Measurements from ENCODE around the gene PGRMC1. TPM values are rescaled to one million over a fixed set of nuclear protein-coding genes. Genes with fewer than 3 reads are reported as not detected.

The PGRMC1 gene
- total and polyA plus RNA-seq, 9 of the 15 experiments (the other 6 are each of a cell fraction or from before 2014, with no cell fraction given): 27.4 to 115 (median 90.3) TPM

DNA sequence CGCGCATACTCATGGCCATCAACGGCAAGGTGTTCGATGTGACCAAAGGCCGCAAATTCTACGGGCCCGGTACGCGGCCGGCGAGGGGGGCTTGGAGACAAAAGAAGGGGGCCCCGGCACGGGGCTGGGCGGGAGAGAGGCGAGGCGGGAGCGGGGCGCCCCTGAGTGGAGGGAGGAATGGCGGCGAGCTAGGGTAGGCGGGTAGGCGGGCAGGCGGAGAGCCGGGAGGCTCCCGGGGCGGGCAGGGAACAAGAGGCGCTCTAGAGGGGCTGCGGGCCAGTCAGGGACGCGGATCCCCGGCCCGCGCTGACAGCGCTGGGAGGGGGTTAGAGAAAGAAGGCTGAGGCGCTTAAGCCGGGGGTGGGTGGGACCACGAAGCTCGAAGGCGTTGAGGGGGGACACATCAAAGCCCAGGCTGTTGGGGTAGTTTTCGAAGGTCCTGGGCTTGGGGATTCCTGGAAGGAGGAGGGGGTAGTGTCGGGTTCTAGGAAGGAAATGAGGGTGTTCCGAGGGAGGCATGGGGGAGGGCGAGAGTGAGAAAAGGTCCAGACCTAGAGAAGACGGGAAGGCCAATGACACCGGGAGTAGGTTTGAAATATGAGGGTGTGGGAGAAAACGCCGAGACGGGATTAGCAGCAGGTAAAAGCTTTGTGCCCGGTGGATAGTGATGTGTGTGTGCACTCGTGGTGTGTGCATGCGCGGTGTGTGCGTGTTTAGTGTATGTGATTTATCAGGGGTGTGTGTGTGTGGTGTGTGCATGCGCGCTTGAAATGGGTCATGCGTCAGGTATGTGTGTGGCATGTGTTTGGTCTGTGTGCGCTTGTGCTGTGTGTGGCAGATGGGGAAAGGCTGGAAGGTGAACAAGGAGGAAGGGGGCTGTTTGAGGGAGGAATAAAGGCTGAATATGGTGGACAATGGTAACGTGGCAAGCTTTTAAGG is 807 bp downstream of the PGRMC1 start (continued):
- TF ChIP-seq DIDO1 (tag; IDR thresholded peaks at IDR 0.05; ENCODE audit: low read depth) (no peak), YY1 (IDR thresholded peaks at IDR 0.05; ENCODE audit: borderline replicate concordance in 1 of 3, control insufficient read depth in 1 of 3, extremely low read depth in 1 of 3, insufficient read depth in 3 of 3, insufficient read length in 1 of 3, insufficient replicate concordance in 2 of 3, low read depth in 1 of 3, low read length in 2 of 3) (peak in 1 of 3 experiments; percentile 66), CSDE1 (IDR thresholded peaks at IDR 0.05) (no peak)
- TF ChIP-seq, protein P1, sequence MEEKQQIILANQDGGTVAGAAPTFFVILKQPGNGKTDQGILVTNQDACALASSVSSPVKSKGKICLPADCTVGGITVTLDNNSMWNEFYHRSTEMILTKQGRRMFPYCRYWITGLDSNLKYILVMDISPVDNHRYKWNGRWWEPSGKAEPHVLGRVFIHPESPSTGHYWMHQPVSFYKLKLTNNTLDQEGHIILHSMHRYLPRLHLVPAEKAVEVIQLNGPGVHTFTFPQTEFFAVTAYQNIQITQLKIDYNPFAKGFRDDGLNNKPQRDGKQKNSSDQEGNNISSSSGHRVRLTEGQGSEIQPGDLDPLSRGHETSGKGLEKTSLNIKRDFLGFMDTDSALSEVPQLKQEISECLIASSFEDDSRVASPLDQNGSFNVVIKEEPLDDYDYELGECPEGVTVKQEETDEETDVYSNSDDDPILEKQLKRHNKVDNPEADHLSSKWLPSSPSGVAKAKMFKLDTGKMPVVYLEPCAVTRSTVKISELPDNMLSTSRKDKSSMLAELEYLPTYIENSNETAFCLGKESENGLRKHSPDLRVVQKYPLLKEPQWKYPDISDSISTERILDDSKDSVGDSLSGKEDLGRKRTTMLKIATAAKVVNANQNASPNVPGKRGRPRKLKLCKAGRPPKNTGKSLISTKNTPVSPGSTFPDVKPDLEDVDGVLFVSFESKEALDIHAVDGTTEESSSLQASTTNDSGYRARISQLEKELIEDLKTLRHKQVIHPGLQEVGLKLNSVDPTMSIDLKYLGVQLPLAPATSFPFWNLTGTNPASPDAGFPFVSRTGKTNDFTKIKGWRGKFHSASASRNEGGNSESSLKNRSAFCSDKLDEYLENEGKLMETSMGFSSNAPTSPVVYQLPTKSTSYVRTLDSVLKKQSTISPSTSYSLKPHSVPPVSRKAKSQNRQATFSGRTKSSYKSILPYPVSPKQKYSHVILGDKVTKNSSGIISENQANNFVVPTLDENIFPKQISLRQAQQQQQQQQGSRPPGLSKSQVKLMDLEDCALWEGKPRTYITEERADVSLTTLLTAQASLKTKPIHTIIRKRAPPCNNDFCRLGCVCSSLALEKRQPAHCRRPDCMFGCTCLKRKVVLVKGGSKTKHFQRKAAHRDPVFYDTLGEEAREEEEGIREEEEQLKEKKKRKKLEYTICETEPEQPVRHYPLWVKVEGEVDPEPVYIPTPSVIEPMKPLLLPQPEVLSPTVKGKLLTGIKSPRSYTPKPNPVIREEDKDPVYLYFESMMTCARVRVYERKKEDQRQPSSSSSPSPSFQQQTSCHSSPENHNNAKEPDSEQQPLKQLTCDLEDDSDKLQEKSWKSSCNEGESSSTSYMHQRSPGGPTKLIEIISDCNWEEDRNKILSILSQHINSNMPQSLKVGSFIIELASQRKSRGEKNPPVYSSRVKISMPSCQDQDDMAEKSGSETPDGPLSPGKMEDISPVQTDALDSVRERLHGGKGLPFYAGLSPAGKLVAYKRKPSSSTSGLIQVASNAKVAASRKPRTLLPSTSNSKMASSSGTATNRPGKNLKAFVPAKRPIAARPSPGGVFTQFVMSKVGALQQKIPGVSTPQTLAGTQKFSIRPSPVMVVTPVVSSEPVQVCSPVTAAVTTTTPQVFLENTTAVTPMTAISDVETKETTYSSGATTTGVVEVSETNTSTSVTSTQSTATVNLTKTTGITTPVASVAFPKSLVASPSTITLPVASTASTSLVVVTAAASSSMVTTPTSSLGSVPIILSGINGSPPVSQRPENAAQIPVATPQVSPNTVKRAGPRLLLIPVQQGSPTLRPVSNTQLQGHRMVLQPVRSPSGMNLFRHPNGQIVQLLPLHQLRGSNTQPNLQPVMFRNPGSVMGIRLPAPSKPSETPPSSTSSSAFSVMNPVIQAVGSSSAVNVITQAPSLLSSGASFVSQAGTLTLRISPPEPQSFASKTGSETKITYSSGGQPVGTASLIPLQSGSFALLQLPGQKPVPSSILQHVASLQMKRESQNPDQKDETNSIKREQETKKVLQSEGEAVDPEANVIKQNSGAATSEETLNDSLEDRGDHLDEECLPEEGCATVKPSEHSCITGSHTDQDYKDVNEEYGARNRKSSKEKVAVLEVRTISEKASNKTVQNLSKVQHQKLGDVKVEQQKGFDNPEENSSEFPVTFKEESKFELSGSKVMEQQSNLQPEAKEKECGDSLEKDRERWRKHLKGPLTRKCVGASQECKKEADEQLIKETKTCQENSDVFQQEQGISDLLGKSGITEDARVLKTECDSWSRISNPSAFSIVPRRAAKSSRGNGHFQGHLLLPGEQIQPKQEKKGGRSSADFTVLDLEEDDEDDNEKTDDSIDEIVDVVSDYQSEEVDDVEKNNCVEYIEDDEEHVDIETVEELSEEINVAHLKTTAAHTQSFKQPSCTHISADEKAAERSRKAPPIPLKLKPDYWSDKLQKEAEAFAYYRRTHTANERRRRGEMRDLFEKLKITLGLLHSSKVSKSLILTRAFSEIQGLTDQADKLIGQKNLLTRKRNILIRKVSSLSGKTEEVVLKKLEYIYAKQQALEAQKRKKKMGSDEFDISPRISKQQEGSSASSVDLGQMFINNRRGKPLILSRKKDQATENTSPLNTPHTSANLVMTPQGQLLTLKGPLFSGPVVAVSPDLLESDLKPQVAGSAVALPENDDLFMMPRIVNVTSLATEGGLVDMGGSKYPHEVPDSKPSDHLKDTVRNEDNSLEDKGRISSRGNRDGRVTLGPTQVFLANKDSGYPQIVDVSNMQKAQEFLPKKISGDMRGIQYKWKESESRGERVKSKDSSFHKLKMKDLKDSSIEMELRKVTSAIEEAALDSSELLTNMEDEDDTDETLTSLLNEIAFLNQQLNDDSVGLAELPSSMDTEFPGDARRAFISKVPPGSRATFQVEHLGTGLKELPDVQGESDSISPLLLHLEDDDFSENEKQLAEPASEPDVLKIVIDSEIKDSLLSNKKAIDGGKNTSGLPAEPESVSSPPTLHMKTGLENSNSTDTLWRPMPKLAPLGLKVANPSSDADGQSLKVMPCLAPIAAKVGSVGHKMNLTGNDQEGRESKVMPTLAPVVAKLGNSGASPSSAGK (IDR thresholded peaks at IDR 0.05): peak; percentile 42
- TF ChIP-seq, protein P2, sequence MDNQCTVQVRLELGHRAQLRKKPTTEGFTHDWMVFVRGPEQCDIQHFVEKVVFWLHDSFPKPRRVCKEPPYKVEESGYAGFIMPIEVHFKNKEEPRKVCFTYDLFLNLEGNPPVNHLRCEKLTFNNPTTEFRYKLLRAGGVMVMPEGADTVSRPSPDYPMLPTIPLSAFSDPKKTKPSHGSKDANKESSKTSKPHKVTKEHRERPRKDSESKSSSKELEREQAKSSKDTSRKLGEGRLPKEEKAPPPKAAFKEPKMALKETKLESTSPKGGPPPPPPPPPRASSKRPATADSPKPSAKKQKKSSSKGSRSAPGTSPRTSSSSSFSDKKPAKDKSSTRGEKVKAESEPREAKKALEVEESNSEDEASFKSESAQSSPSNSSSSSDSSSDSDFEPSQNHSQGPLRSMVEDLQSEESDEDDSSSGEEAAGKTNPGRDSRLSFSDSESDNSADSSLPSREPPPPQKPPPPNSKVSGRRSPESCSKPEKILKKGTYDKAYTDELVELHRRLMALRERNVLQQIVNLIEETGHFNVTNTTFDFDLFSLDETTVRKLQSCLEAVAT (IDR thresholded peaks at IDR 0.05): 0 out of 4 replicates have a peak, but pooled peaks of 1 of the 2 experiments have one; percentile 45

All from K562 (cell line).